IMR-90 (cell line): Measurements from ENCODE around the gene DENND1A. TPM values are rescaled to one million over a fixed set of nuclear protein-coding genes. Genes with fewer than 3 reads are reported as not detected.

Experiments
- ATAC-seq: fragments of 200-7000 bp; cut with Tn5 transposase; 2 replicates; pipeline ENCODE4 v1.9.1; 2020; ENCODE audit warnings: low read depth, mild to moderate bottlenecking, moderate library complexity
- BruUV-seq: library from RNA; stranded (reverse); fragments of 400-500 nt; replicated peaks from 2 replicates; lab custom pipeline; 2021; lab: Mats Ljungman, UMichigan
- CTCF ChIA-PET: fragments of 300-600 bp; formaldehyde crosslinking; extraction: SDS; loops from one replicate; lab custom pipeline; 2021; ENCODE audit warnings: antibody characterized with exemption; lab: Yijun Ruan, JAX
- POLR2A ChIA-PET: fragments of 300-600 bp; sonication (Branson Sonifier 250); formaldehyde crosslinking; loops from one replicate; lab custom pipeline; 2022; ENCODE audit warnings: antibody characterized with exemption; ENCODE audit not compliant: unreplicated experiment; lab: Charles Lee
- DNase-seq: peaks from one replicate; pipeline ENCODE4 v3.0.0; 2013
- H2AFZ ChIP-seq: replicated peaks from 2 replicates; pipeline ENCODE3; 2013; ENCODE audit warnings: low read length, mild to moderate bottlenecking; ENCODE audit not compliant: poor library complexity
- H2AK5ac ChIP-seq: 2 replicates; pipeline ENCODE4 v1.6.1; 2013; ENCODE audit warnings: low read depth, low read length, inconsistent platforms
- H2AK9ac ChIP-seq: replicated peaks from 2 replicates; pipeline ENCODE3; 2013; ENCODE audit warnings: mild to moderate bottlenecking, low read depth, low read length, moderate library complexity; ENCODE audit not compliant: poor library complexity
- H2BK120ac ChIP-seq: 2 replicates; pipeline ENCODE4 v1.6.1; 2013; ENCODE audit warnings: low read depth, low read length, inconsistent platforms
- H2BK15ac ChIP-seq: 3 replicates; pipeline ENCODE4 v1.6.1; 2013; ENCODE audit warnings: low read depth, low read length, inconsistent platforms
- H2BK20ac ChIP-seq: 2 replicates; pipeline ENCODE4 v1.6.1; 2013; ENCODE audit warnings: low read depth, mild to moderate bottlenecking, inconsistent platforms, low read length, moderate library complexity
- H2BK5ac ChIP-seq: 2 replicates; pipeline ENCODE4 v1.6.1; 2013; ENCODE audit warnings: mild to moderate bottlenecking, low read depth, low read length, inconsistent platforms; ENCODE audit not compliant: poor library complexity, severe bottlenecking
- H3K14ac ChIP-seq: replicated peaks from 2 replicates; pipeline ENCODE4 v1.6.1; 2013; ENCODE audit warnings: low read depth, low read length, inconsistent platforms
- H3K18ac ChIP-seq: 2 replicates; pipeline ENCODE4 v1.6.1; 2013; ENCODE audit warnings: low read depth, low read length, control low read depth
- H3K23ac ChIP-seq: 2 replicates; pipeline ENCODE4 v1.6.1; 2013; ENCODE audit warnings: low read depth, low read length, inconsistent platforms
- H3K27ac ChIP-seq: 2 replicates; pipeline ENCODE4 v1.5.1; 2013; ENCODE audit warnings: mild to moderate bottlenecking, control low read depth, low read length; ENCODE audit not compliant: insufficient read depth
- H3K27me3 ChIP-seq: 2 replicates; pipeline ENCODE4 v1.6.1; 2013; ENCODE audit warnings: low read length; ENCODE audit not compliant: control insufficient read depth, insufficient read depth
- H3K36me3 ChIP-seq: 2 replicates; pipeline ENCODE4 v1.6.1; 2013; ENCODE audit warnings: low read length, mixed read lengths; ENCODE audit not compliant: control insufficient read depth, insufficient read depth
- H3K4ac ChIP-seq: 2 replicates; pipeline ENCODE4 v1.6.1; 2013; ENCODE audit warnings: low read depth, low read length, inconsistent platforms
- H3K4me1 ChIP-seq: 2 replicates; pipeline ENCODE4 v1.6.1; 2013; ENCODE audit warnings: low read length, mixed read lengths; ENCODE audit not compliant: control insufficient read depth, insufficient read depth
- H3K4me2 ChIP-seq: 2 replicates; pipeline ENCODE4 v1.6.1; 2013; ENCODE audit warnings: low read depth, mild to moderate bottlenecking, control low read depth, low read length, moderate library complexity
- H3K4me3 ChIP-seq: 2 replicates; pipeline ENCODE4 v1.5.1; 2013; ENCODE audit warnings: low read depth, mild to moderate bottlenecking, control low read depth, low read length, moderate library complexity; ENCODE audit not compliant: insufficient read depth
- H3K56ac ChIP-seq: 2 replicates; pipeline ENCODE4 v1.6.1; 2013; ENCODE audit warnings: low read length, inconsistent platforms; ENCODE audit not compliant: insufficient read depth; ENCODE audit errors: extremely low read depth
- H3K79me1 ChIP-seq, 2 experiments: 2 replicates each; pipeline ENCODE4 v1.6.1; 2013; ENCODE audit warnings: low read length in 2 of 2, inconsistent platforms in 1 of 2, low read depth in 1 of 2
- H3K9ac ChIP-seq: 2 replicates; pipeline ENCODE4 v1.6.1; 2013; ENCODE audit warnings: low read depth, low read length, control low read depth
- H3K9me1 ChIP-seq: 2 replicates; pipeline ENCODE4 v1.6.1; 2013; ENCODE audit warnings: low read length, inconsistent platforms; ENCODE audit not compliant: insufficient read depth
- H3K9me3 ChIP-seq: 2 replicates; pipeline ENCODE4 v1.6.1; 2013; ENCODE audit warnings: low read length; ENCODE audit not compliant: control insufficient read depth, insufficient read depth
- H4K20me1 ChIP-seq: 2 replicates; pipeline ENCODE4 v1.6.1; 2013; ENCODE audit warnings: low read length, inconsistent platforms; ENCODE audit not compliant: insufficient read depth
- H4K5ac ChIP-seq: 2 replicates; pipeline ENCODE4 v1.6.1; 2013; ENCODE audit warnings: mild to moderate bottlenecking, low read depth, low read length, control low read depth
- H4K8ac ChIP-seq, 2 experiments: 2 replicates each; pipeline ENCODE4 v1.6.1; 2013; ENCODE audit warnings: low read depth in 2 of 2, low read length in 2 of 2, control low read depth in 1 of 2, inconsistent platforms in 1 of 2
- H4K91ac ChIP-seq: 2 replicates; pipeline ENCODE4 v1.6.1; 2013; ENCODE audit warnings: low read depth, low read length, inconsistent platforms; ENCODE audit not compliant: insufficient read depth
- BHLHE40 ChIP-seq: fragments of 150-350 bp; IDR thresholded peaks from 2 replicates; pipeline ENCODE4 v1.6.1; 2016; ENCODE audit warnings: mild to moderate bottlenecking, low read depth, low read length
- CEBPB ChIP-seq: IDR thresholded peaks from 2 replicates; pipeline ENCODE4 v1.6.1; 2012; ENCODE audit warnings: low read depth, low read length, improper control_type of control experiment
- MAFK ChIP-seq: IDR thresholded peaks from 2 replicates; pipeline ENCODE4 v1.6.1; 2012; ENCODE audit warnings: low read depth, low read length, improper control_type of control experiment
- MXI1 ChIP-seq: IDR thresholded peaks from 2 replicates; pipeline ENCODE4 v1.6.1; 2012; ENCODE audit warnings: low read depth, mild to moderate bottlenecking, low read length, moderate library complexity, borderline replicate concordance
- NFE2L2 ChIP-seq: fragments of 150-350 bp; IDR thresholded peaks from 2 replicates; pipeline ENCODE4 v1.6.1; 2016; ENCODE audit warnings: low read depth, mild to moderate bottlenecking, low read length
- POLR2A ChIP-seq: IDR thresholded peaks from 2 replicates; pipeline ENCODE4 v1.6.1; 2012; ENCODE audit warnings: mild to moderate bottlenecking, low read depth, low read length
- WGBS, 2 experiments: methylation state at CpG; one replicate each; pipeline versions ENCODE4 v1.1.5 to v1.1.7; 2013; ENCODE audit warnings: missing lambda C conversion rate in 2 of 2; ENCODE audit not compliant: insufficient read length in 1 of 2; ENCODE audit errors: extremely low coverage in 2 of 2; 5-methylcytosine and 5-hydroxymethylcytosine counted together
- dilution Hi-C: fragments of 300-500 bp; cut with HindIII; formaldehyde crosslinking; loops from one replicate; pipeline ENCODE4 v1.14.3; 2018; ENCODE audit warnings: low sequenced_read_pairs; ENCODE audit not compliant: unreplicated experiment
- in situ Hi-C: fragments of 300-500 bp; cut with MboI; formaldehyde crosslinking; loops from 3 replicates; pipeline ENCODE4 v1.14.3; 2019; ENCODE audit warnings: low sequenced_read_pairs, inconsistent platforms, mixed read lengths
- intact Hi-C: fragments of 100-400 bp; cut with micrococcal nuclease; formaldehyde crosslinking; loops from 2 replicates; pipeline ENCODE4 v1.10.0; 2022
- polyA plus RNA-seq, 3 experiments: library from polyadenylated mRNA; depleted of rRNA; stranded (reverse); fragments of >200 nt; gene quantifications; 2 replicates each; pipeline ENCODE4 v1.2.3, GENCODE V29; 2012; ENCODE audit warnings: low replicate concordance in 1 of 3
- total RNA-seq: library from RNA; depleted of rRNA; stranded (reverse); fragments of >200 nt; gene quantifications from 2 replicates; pipeline ENCODE4 v1.2.3, GENCODE V29; 2012
- TF ChIP-seq, protein P1 (sequence below): fragments of 150-350 bp; IDR thresholded peaks from 2 replicates; pipeline ENCODE4 v1.6.1; 2017; ENCODE audit warnings: mild to moderate bottlenecking, antibody characterized with exemption, low read length, low read depth

The DENND1A gene
- total and polyA plus RNA-seq, 2 of the 4 experiments (the other 2 are of a cell fraction) = 21.4 to 27.6 TPM

DNA sequence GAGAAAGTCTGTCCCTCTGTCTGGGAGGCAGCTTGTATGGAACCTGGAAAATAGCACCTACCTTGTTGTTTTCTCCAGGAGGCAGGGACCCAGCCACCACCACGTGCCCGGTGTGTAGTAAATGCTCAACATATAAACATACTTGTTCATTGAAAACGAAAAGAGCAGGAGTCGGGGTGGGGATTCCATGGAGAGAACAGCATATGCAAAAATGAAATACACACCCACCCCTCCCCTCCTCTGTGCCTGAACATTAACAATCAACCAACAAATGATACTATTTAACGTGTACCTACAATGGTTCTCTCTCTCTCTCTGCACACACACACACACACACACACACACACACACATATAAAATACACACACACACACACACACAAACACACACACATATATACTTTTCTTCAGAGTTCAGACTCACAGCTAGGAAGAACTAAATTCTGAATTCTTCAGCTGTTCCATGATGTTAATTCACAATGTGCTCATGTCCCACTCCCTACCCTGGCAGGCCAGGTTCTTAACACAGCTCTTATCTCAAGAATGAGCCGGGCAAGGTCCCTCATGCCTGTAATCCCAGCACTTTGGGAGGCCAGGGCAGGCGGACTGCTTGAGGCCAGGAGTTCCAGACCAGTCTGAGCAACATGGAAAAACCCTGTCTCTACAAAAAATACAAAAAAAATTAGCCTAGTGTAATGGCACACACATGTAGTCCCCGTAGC lies 16.3 kb upstream of the DENND1A start:
- peaks cover 2% of the 10 kb centered on the region; the same call in 1 of the 2 replicates for H3K4me1 ChIP-seq
- no peak overlapping the region for H3K4me2 ChIP-seq
- H2AK9ac ChIP-seq = no peak overlapping the region
- no peak overlapping the region for H2AK5ac ChIP-seq
- DNase-seq = no peak
- H3K23ac ChIP-seq = no peak overlapping the region
- no peak overlapping the region for H4K91ac ChIP-seq
- H2AFZ ChIP-seq = no peak overlapping the region
- ChIA-PET POLR2A (no interaction called here), CTCF (interaction anchor here (0.5 to 0.7 kb wide), 2 partner anchors 403 to 498 kb away, joined by 3 read pairs; no protein-coding TSS in a partner anchor)
- no peaks in the 10 kb centered on the region for H3K79me1 ChIP-seq
- dilution Hi-C loops = no loop called here
- no peak overlapping the region for H2BK120ac ChIP-seq
- H3K56ac ChIP-seq = no peak overlapping the region
- H2BK15ac ChIP-seq = no peak overlapping the region
- WGBS, 2 experiments = no CpG with 5 or more reads among the region's 8 CpGs
- BruUV-seq = no TSS peak
- H3K27ac ChIP-seq = no peak overlapping the region
- H4K5ac ChIP-seq = no peak overlapping the region
- no peak overlapping the region for H3K18ac ChIP-seq
- TF ChIP-seq NFE2L2 (no peak), MAFK (no peak), BHLHE40 (no peak), CEBPB (no peak), POLR2A (no peak), MXI1 (no peak)
- TF ChIP-seq, protein P1, sequence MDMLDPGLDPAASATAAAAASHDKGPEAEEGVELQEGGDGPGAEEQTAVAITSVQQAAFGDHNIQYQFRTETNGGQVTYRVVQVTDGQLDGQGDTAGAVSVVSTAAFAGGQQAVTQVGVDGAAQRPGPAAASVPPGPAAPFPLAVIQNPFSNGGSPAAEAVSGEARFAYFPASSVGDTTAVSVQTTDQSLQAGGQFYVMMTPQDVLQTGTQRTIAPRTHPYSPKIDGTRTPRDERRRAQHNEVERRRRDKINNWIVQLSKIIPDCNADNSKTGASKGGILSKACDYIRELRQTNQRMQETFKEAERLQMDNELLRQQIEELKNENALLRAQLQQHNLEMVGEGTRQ = no peak
- in situ Hi-C loops = no loop called here
- no peak overlapping the region for H3K14ac ChIP-seq
- H2BK5ac ChIP-seq = no peak overlapping the region
- no peak overlapping the region for H3K9ac ChIP-seq
- no peaks in the 10 kb centered on the region for H3K9me3 ChIP-seq
- H3K27me3 ChIP-seq = peaks cover 13% of the 10 kb centered on the region
- H2BK20ac ChIP-seq = no peak overlapping the region
- no peaks in the 10 kb centered on the region for H3K9me1 ChIP-seq
- H3K36me3 ChIP-seq = no peaks in the 10 kb centered on the region
- H3K4me3 ChIP-seq = no peak overlapping the region
- intact Hi-C loops = no loop called here
- no peak overlapping the region for H4K8ac ChIP-seq
- no peak for ATAC-seq
- H3K4ac ChIP-seq = no peak overlapping the region
- no peaks in the 10 kb centered on the region for H4K20me1 ChIP-seq
